ENCODE results near the gene PLEKHH2. TPM values are rescaled to one million over a fixed set of nuclear protein-coding genes. Genes with fewer than 3 reads are reported as not detected.
"Not testable (repeated sequence)": the region's sequence is repeated elsewhere in the genome, so short reads cannot be mapped to it uniquely, and the experiment has no call there.

PLEKHH2 gene
- total RNA-seq, 4 donors from 2014 or later, result 6.8 to 77.3 (median 11.5) TPM

DNA sequence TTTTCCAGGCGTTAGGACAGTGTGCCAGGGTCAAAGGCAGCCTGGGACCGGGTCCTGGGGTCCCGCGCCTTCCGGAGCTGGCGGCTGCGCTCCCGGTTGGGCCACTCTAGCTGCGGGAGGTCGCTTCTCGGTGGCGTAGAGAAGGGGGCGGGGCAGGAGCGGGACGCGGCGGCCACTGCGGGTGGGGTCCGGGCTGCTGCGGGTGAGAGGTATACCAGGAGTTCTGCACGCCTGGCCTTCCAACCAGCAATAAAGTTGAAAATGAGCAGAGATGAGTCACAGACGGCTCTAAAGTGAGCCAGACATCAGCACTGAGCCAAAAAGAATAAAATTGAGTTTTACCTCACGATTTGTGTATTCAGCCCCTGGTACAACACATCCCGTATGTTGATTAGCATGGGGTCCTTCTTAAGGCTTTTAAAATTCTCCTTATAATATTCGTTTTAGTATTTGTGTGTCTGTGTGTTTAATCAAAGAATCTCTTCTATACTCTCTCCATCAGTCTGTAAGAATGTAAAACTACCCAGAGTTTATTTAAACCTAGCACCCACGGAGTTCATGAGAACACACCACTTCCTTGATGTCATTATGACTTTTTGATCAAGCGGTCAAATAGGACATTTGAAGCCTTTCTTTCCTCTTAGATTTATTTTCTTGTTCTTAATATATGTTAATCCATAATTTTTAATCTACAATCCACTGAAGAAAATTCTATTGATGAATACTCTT, 39.4 kb downstream of the PLEKHH2 start, which contains the start of gene C1GALT1C1L:
Gene C1GALT1C1L (minus strand): TSS at position 108 of the 729 bp plus-strand sequence. CDS start 107 bp downstream, at position 1.
- H3K9me3 ChIP-seq, result no peaks in the 10 kb centered on the region
- no peaks in the 10 kb centered on the region for H3K27me3 ChIP-seq
- no peak for TF ChIP-seq POLR2AphosphoS5 (IDR thresholded peaks at IDR 0.05)
- TF ChIP-seq POLR2A (IDR thresholded peaks at IDR 0.05), result no peak
- no peak for TF ChIP-seq EP300 (IDR thresholded peaks at IDR 0.05)
- TF ChIP-seq, protein P1, sequence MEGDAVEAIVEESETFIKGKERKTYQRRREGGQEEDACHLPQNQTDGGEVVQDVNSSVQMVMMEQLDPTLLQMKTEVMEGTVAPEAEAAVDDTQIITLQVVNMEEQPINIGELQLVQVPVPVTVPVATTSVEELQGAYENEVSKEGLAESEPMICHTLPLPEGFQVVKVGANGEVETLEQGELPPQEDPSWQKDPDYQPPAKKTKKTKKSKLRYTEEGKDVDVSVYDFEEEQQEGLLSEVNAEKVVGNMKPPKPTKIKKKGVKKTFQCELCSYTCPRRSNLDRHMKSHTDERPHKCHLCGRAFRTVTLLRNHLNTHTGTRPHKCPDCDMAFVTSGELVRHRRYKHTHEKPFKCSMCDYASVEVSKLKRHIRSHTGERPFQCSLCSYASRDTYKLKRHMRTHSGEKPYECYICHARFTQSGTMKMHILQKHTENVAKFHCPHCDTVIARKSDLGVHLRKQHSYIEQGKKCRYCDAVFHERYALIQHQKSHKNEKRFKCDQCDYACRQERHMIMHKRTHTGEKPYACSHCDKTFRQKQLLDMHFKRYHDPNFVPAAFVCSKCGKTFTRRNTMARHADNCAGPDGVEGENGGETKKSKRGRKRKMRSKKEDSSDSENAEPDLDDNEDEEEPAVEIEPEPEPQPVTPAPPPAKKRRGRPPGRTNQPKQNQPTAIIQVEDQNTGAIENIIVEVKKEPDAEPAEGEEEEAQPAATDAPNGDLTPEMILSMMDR (IDR thresholded peaks at IDR 0.05), result no peak
- H3K27ac ChIP-seq, result no peak within 1 kb of the TSS
- H3K4me1 ChIP-seq, result peaks cover 8% of the 10 kb centered on the region
- H3K4me3 ChIP-seq, result peak within 1 kb of the TSS; percentile 64
- 13% methylated on average over 27 of the region's 27 CpGs for WGBS
- DNase-seq (ENCODE audit: low spot score in 2 of 2), result peak; percentile 65 to 82
- H3K36me3 ChIP-seq, result no peaks in the 10 kb centered on the region

DNA sequence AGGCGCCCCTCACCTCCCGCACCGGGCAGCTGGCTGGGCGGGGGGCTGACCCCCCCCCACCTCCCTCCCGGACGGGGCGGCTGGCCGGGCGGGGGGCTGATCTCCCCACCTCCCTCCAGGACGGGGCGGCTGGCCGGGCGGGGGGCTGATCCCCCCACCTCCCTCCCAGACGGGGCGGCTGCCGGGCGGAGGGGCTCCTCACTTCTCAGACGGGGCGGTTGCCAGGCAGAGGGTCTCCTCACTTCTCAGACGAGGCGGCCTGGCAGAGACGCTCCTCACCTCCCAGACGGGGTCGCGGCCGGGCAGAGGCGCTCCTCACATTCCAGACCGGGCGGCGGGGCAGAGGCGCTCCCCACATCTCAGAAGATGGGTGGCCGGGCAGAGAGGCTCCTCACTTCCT, 40.7 kb downstream of the PLEKHH2 start:
- not testable (repeated sequence) for H3K4me1 ChIP-seq; H3K36me3 ChIP-seq; H3K9me3 ChIP-seq; DNase-seq (ENCODE audit: low spot score in 2 of 2); H3K27me3 ChIP-seq; H3K4me3 ChIP-seq; H3K27ac ChIP-seq
- WGBS, result 100% methylated on average over 4 of the region's 32 CpGs

DNA sequence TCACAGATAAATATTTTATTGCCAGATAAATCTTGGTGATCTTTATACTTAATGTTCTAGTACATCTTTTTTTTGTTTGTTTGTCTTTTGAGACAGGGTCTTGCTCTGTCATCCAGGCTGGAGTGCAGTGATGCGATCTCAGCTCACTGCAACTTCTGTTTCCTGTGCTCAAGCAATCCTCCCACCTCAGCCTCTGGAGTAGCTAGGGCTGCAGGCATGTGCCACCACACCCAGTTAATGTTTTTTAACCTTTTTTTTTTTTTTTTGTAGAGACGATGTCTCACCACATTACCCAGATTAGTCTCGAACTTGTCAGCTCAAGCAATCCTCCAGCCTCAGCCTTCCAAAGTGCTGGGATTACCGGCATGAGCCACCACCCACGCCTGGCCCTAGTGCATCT, 48.3 kb downstream of the PLEKHH2 start:
- WGBS, result 49% methylated on average over 5 of the region's 5 CpGs
- no peaks in the 10 kb centered on the region for H3K27me3 ChIP-seq
- no peak overlapping the region for H3K27ac ChIP-seq
- DNase-seq (ENCODE audit: low spot score in 2 of 2), result no peak
- H3K4me1 ChIP-seq, result no peaks in the 10 kb centered on the region
- no peak for TF ChIP-seq EP300 (IDR thresholded peaks at IDR 0.05)
- TF ChIP-seq, protein P1 (IDR thresholded peaks at IDR 0.05), result no peak
- TF ChIP-seq POLR2A (IDR thresholded peaks at IDR 0.05), result no peak
- no peak for TF ChIP-seq POLR2AphosphoS5 (IDR thresholded peaks at IDR 0.05)
- no peak overlapping the region for H3K4me3 ChIP-seq
- no peaks in the 10 kb centered on the region for H3K9me3 ChIP-seq
- no peaks in the 10 kb centered on the region for H3K36me3 ChIP-seq

DNA sequence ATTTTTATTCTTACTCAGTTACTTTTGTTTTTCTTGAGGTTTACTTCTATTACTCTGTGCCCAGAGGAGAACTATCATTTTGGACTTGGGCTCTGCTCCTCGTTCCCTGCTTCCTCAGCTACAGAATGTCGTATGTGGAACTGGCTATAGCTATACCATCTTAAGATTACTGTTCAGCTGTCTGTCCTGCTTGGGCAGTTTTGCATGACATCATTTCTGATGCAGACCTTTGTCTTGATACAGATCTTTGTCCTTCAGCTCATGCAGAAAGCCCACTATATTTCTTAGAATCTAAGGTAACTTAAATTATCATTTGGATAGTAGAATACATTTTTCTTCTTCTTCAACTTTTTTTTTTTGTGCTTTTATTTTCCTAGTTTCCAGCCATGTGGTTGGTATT, 52.9 kb downstream of the PLEKHH2 start:
- Histone ChIP-seq H3K27ac (no peak overlapping the region), H3K36me3 (no peaks in the 10 kb centered on the region), H3K4me1 (peaks cover 5% of the 10 kb centered on the region), H3K4me3 (no peak overlapping the region), H3K27me3 (no peaks in the 10 kb centered on the region), H3K9me3 (no peaks in the 10 kb centered on the region)
- WGBS, result 82% methylated on average over 2 of the region's 2 CpGs
- no peak for TF ChIP-seq POLR2A (IDR thresholded peaks at IDR 0.05)
- no peak for TF ChIP-seq EP300 (IDR thresholded peaks at IDR 0.05)
- TF ChIP-seq, protein P1 (IDR thresholded peaks at IDR 0.05), result no peak
- TF ChIP-seq POLR2AphosphoS5 (IDR thresholded peaks at IDR 0.05), result no peak
- DNase-seq (ENCODE audit: low spot score in 2 of 2), result no peak

DNA sequence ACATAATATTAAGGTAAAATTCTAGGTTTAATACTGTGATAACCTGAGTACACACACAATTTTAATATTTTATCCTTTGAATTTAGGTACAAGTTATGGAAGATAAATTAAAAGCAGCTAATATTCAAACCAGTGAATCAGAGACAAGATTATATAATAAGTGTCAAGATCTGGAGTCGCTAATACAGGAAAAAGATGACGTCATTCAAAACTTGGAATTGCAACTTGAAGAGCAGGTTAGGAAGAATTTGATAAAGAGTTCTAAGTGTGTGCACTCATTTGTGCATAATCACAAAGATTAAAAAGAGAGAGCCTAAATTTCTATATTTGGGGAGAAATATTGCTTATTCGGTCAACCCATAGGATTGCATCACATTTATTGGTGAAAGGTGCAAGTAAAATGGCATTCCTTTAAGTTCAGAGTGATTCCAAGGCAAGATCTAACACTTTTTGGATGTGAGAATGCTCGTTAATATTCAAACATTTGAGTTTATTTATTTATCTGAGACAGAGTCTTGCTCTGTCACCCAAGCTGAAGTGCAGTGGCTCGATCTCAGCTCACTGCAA, 55.5 kb downstream of the PLEKHH2 start:
- DNase-seq (ENCODE audit: low spot score in 2 of 2), result no peak
- TF ChIP-seq EP300 (IDR thresholded peaks at IDR 0.05) (no peak), POLR2AphosphoS5 (IDR thresholded peaks at IDR 0.05) (no peak), POLR2A (IDR thresholded peaks at IDR 0.05) (no peak)
- TF ChIP-seq, protein P1 (IDR thresholded peaks at IDR 0.05), result no peak
- 65% methylated on average over 5 of the region's 5 CpGs for WGBS

DNA sequence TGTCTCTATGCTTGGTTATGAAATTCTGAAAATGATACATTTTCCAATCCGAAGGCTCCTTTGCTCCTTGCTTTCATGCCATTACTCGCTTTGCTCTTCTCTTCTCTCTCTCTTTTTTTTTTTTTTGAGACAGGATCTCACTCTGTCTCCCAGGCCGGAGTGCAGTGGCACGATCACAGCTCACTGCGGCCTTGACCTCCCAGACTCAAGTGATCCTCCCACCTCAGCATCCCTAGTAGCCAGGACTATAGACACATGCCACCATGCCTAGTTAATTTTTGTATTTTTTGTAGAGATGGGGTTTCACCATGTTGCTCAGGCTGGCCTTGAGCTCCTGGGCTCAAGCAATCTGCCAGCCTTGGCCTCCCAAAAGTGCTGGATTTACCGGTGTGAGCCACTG, 61.1 kb downstream of the PLEKHH2 start:
- DNase-seq (ENCODE audit: low spot score in 2 of 2), result not testable (repeated sequence)
- 94% methylated on average over 6 of the region's 6 CpGs for WGBS

More for the DNA sequence above, 55.5 kb downstream of the PLEKHH2 start:
- Histone ChIP-seq H3K36me3 (peaks cover 7% of the 10 kb centered on the region), H3K4me1 (peaks cover 5% of the 10 kb centered on the region), H3K27me3 (no peaks in the 10 kb centered on the region), H3K9me3 (no peaks in the 10 kb centered on the region), H3K27ac (no peak overlapping the region), H3K4me3 (no peak overlapping the region)

More for the DNA sequence above, 61.1 kb downstream of the PLEKHH2 start:
- not testable (repeated sequence) for H3K9me3 ChIP-seq, H3K4me3 ChIP-seq, H3K27me3 ChIP-seq, H3K4me1 ChIP-seq, H3K27ac ChIP-seq, H3K36me3 ChIP-seq

Measured in suprapubic skin (tissue), 4 donors.